ENCODE measurements around the gene SENP1.

The SENP1 gene

DNA sequence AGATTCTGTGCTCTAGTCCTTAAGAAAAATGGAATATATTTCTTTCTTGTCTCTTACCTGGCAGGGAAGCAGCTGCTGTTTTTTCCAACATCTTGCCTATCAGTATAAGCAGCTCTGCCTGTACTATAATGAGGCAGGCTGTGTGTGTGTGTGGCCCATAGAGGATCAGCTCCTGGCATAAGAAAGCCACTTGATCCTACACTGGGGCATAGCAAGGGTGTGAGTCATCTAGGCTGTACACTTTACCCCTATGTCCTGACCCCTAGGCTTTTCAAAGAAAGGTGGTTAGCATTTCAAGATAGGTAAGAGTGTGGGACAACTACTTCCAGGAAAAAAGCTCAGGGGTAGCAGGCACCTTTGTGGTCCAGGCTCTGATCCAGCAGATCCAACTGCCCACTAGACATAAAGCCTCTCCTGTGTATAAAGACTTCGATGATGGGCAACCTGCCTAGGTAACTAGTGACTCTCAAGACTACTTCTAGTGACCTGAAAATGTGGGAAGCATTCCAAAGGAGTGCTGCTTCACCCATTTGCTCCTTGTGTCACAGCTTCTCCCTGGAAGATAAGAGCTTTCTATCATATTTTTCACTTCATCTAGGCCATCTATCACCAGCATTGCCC is 4.9 kb upstream of the SENP1 start:
- no peak for DNase-seq

DNA sequence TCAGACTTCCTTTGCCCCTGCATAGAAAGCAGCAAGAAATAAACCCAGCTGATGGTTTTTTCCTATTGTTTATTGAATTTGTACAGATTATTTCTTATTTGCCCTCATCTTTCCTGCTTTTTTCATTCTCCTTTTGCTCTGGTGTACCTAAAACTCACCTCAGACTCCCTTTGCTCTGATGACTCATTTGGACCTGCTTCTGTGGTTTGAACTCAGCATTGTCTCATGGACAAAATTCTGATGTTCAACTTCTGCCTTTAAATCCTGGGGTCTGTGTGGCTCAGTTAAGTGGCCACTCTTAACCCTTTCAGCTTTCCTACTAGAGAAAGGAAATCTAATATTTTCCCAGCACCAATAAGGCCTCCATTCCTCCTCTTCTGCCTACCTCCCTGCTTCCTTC is 3.5 kb upstream of the SENP1 start:
- no peak for DNase-seq

DNA sequence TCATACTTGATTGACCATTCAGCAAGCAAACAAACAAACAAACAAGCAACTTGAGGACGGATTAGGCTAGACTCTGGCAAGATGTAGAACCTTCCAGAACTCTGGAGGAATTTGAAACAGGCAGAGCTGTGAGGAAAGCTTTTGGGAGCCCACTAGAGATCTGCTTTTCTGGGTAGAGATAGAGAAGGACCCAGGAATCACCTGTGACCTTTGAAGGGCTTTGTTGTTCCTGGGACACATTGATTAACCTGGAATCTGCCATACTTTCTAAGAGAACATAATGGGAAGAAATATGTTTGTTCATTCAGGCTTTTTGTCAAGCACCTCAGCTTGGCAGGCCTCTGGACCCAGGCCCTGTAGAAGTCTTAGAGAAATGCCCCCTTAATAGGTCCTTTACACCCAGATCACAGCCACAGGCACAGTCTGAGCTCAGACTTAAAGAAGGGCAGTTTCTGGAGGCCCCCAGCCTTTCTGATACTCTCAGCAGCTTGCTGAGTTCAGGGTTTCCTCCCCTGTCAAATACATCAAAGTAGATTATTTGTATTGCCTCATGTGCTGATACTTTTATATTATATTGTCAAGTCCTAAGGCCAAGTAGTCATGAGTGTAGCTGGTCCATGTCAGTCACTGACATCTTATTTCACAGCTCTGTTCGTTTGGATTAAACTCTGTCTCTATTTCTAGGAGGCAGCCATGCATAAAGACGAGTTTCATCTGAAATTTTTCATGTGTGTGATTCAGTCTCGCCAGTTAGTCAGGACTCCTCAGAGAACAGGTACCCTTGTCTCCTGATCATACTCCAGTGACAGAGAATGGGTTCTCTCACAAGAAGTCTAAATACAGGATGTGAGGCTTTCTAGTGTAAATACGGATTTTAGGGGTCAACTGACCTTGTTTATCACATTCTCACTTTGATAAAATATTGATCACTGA is 1.1 kb upstream of the SENP1 start:
- no peak for DNase-seq

DNA sequence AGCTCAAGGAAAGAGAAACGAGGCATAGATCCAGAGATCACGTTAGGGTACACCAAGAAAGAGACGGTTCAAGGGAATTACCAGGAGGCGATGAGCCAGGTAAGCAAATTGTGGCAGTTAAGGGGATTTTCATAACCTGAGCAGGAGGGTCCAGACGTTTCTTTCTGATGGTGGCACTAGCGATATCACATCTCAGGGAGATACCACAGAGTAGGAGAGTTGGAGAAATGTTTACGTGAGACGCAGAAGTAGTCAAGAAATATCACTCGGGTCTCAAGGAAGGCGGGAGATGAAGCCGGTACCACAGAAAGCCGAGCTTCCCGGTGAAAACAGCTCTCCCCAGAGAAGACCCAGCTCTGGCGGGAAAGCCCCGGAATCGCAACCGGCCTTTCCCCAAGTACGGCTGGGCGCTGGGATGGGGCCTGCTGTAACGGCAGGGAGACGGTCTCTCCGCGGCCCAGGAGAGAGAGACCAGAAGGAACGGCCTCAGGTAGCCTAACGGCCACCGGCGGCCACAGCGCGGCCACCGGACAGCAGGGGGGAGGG is 485 bp downstream of the SENP1 start:
- peak; percentile 33 for DNase-seq

DNA sequence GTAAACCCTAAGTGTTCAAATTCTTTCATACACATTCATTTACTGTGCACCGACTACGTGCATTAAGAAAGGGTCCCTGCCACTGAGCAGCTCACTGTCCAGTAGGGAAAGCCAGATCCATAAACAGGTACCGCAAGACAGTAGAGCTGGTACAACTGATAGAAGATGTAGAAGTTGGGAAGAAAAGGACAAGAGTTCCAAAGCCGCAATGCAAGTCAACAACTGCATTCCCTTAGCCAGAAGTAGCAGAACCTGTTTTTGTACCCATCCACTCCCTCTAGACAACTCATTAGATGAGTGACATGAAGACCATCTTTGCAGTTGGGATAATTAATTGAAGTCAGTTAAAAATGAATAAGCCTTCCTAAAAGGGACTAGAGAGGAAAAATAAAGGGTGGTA is 1.3 kb downstream of the SENP1 start:
- DNase-seq, result no peak

DNA sequence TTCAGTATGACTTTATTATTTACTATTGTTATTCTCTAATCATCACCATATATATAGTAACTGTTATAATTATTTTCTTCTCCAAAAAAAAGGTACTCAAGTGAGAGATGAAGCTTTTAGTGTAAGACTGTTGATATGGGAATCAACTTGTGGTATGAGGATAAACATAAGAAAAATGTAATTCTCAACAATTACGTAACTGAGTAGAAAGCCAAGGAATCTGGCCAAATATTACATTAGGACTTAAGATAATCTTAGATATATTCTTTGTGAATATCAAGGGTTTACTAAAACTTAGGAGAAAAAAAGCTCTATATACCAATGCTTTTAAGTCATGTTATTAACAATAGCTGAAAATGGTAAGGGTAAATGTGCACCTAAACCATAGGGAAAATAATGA is 13.3 kb downstream of the SENP1 start:
- no peak for DNase-seq

DNA sequence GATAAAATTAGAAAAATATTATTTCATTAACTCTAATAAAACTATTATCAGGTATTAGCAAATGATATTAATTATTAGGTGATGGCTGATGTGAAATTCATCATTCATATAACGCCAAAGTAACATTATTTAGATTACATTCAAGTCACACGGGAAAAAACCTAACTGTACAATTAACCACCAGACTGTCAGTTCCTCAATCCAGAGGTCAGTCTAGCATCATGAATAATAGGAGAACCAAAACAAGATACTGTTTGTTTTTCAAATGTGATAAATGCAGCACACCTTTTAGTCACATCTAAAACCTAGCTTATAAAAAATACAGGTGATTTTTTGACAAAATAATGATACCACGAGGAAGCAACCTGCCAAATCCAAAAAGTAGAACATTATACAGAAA is 19.6 kb downstream of the SENP1 start:
- no peak for DNase-seq

DNA sequence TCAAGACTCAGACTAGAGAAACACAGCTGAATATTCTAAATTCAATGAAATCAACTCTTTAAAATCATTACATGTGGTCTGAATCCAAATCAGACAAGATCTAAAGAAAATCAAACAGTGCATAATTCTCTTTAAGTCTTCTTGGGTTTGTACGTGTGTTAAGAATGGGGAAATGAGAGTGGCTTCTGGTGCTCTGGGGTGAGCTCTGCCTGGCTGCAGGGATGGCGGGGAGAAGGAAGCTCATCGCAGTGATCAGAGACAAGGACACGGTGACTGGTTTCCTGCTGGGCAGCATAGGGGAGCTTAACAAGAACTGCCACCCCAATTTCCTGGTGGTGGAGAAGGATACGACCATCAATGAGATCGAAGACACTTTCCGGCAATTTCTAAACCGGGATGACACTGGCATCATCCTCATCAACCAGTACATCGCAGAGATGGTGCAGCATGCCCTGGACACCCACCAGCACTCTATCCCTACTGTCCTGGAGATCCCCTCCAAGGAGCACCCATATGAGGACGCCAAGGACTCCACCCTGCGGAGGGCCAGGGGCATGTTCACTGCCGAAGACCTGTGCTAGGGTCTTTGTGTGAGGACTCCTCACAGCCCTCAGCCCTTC is 20.9 kb downstream of the SENP1 start:
- DNase-seq, result no peak

DNA sequence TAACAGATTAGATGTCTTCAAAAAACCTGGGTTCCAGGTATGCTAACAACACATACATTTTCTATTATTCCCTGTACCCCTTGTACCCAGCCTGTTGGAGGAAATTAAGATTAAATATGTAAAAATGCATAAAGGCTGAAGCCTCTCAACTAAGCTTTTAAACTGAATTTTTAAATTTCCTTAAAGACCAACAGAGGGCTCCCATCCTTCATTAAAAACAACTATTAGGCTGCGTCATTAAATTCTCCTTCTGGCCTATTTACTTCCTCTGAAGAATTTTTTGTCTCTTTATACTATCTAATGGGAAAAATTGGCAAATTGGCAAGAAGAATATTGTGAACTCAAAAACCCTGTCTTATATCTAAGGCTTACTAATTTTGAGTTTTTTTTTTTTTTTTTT is 21.8 kb downstream of the SENP1 start:
- DNase-seq, result no peak

DNA sequence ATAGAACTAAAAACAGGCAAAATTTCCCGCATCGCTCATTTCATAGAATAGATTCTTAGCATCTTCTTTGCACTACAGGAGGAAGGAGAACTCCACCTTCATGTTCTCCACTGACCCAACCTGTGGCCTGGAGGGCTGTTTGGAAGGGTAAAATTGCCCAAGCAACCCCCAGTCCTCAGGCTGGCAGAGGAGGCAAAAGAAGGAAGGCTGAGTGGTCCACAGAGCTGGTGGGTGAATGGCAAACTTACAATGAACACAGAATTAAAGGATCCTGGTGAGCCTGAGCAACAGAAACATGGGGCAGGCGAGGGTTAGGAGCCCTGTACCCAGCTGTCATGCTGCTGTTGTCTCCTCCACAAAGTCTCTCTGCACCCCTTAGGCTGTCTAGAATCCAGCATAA is 25.1 kb downstream of the SENP1 start:
- no peak for DNase-seq

DNA sequence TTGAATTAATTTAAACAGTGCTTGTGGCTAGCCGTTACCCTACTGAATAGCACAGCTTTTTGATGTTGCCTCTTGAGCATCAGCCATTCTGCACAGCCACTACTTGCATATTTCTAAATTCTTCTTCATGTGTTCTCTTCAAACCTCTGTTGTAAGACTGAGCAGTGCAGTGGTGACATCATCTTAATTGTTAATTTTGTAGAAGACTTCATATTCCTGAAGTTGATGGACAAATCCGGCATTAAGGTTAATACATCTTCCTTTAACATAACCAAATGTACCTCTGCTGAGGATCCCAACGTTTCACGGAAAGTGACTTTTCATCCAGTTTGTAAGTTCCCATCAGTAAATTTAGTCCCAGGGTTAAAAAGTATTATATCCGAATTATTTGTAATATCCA is 25.6 kb downstream of the SENP1 start:
- no peak for DNase-seq

DNA sequence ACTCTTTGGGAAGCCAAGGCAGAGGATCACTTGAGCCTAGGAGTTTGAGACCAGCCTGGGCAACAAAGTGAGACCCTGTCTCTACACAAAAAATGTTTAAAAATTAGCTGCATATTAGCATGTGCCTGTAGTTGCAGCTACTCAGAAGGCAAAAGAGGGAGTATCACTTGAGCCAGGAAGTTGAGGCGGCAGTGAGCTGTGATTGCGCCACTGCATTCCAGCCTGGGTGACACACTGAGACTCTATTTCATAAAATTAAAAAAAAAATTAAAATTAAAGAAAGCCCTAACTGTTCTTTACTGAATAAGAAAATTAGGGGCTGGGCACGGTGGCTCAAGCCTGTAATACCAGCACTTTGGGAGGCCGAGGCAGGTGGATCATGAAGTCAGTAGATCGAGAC is 27.0 kb downstream of the SENP1 start:
- no peak for DNase-seq

DNA sequence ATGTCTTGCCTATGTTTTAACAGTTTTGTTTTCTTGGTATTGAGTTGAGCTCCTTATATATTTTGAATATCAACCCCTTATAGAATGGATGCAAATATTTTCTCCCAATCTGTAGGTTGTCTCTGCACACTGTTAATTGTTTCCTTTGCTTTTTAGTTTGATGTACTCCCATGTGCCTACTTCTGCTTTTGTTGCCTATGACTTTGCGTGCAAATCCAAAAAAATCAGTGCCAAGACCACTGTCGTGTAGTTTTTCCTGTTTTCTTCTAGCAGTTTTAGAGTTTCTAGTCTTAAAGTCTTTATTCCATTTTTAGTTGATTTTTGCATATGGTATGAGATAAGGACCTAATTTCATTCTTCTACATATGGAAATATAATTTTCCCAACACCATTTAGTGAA is 28.8 kb downstream of the SENP1 start:
- DNase-seq, result no peak

DNA sequence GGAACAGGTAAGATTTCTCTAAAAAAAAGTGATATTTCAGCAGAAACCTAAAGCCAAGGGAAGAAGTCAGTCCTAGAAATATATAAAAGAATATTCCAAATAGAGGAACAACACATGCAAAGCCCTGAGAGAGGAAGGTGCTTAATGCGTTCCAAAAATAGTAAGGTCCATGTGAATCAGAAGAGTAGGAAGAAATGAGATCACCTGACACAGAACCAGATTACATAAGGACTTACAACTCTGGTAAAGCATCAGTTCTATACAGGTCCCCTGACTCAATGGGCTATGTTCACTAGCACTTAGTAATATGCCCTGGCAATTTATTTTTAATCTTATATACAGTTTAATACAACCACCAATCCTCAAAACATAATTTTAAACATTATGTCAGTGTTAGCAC is 30.0 kb downstream of the SENP1 start:
- DNase-seq, result no peak

DNA sequence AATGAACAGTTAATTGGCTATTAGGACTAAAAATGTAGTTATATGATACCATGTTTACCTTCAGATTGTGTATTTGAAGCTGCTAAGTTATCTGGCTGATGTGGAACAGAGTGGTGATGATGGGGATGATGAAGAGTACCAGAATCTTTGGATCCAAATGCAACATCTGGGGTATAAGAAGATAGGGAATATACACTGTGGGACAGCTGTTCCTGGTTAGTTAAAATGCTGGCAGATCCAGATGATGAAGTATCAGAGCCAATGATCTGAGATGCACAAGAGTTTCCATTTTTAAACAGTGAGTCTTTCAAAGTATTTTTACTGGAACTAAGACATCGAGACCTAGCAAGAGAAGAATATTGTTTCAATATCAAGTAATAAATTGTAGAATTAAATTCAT is 31.6 kb downstream of the SENP1 start:
- no peak for DNase-seq

DNA sequence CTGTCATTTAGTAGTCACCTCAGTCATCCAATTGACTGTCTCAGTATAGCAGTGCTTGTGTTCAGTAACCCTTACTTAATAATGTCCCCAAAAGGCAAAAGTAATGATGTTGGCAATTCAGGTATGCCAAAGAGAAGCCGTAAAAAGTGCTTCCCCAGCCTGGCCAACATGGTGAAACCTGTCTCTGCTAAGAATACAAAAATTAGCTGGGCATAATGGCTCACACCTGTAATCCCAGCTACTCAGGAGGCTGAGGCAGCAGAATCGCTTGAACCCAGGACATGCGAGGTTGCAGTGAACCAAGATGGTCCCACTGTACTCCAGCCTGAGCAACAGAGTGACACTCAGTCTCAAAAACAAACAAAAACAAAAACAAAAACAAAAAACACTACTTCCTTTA is 33.6 kb downstream of the SENP1 start:
- no peak for DNase-seq

DNA sequence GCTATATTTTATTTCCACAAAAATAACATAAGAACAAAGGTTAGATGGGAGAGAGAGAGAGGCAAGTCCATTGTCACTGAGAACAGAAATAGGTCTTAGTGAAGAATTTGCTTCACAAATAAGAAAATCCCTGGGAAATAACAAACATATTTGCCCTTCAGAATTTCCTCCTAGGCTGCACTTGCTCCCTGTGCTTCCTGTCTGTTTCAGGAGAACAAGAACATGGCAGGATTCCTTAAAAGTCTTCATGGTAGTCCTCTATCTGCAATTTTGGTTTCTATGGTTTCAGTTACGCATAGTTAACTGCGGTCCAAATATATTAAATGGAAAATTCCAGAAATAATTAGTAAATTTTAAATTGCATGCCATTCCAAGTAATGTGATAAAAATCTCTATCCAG is 34.1 kb downstream of the SENP1 start:
- DNase-seq, result no peak

DNA sequence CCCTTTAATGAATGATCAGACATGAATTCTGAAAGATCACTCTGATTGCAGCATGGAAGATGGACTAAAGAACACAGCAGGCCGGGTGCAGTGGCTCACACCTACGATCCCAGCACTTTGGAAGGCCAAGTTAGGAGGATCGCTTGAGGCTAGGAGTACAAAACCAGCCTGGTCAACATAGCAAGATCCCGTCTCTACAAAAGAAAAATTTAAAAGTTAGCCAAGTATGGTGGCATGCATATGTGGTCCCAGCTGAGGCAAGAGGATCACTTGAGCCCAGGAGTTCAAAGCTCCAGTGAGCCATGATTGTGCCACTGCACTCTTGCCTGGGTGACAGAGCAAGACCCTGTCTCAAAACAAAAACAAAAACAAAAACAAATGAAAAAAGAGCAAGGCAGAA is 35.1 kb downstream of the SENP1 start:
- DNase-seq, result no peak

DNA sequence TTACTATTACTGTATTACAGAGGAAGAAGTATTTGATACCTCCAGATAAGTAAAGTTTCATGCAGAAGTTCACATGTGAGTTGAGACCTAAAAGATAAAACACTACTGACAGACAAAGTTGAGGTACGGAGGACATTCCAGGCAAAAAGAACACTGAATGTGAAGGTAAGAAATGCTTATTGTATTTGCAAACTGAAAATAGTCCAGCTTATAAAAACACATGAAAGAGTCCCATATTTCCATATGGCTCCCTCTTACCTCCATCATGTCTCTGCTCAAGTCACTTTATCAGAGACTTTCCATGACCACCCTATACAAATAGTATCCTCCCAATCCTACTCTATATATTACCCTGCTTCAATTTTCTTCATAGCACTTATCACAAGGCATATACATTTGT is 35.8 kb downstream of the SENP1 start:
- no peak for DNase-seq

DNA sequence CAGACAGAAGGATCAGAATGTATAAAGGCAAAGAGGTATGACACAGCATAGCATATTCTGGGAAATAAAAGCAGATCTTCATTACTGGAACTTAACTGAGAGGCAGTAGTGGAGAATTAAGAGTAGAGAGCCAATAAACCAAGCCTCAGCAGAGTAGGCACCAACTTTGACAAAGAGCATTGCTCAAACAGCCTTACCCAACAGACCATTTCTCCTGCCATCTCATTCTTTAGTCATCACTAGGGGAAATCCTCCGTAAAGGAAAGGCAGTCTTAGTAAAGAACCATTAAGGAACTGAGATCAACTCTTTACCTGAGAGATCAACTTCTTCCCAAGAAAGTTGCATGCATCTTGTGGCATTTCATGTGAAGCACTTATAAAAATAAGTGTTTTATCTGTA is 36.6 kb downstream of the SENP1 start:
- no peak for DNase-seq

DNA sequence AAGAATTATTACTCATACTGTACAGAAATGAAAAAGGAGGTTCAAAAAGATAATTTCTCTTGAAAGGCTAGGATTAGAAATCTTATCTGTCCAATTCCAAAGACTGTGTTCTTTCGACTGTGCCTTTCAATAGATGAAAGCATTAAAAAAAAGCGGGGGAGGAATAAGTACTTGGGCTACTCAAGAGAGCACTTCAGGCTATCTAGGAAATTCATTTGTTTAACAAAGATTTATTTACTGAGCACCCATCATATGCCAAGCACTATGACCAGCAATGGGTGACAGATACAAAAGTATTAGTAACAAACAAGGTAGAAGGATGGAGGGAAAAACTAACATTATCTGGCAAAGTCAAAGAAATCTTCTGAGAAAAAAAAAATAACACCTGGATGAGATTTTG is 37.4 kb downstream of the SENP1 start:
- no peak for DNase-seq

DNA sequence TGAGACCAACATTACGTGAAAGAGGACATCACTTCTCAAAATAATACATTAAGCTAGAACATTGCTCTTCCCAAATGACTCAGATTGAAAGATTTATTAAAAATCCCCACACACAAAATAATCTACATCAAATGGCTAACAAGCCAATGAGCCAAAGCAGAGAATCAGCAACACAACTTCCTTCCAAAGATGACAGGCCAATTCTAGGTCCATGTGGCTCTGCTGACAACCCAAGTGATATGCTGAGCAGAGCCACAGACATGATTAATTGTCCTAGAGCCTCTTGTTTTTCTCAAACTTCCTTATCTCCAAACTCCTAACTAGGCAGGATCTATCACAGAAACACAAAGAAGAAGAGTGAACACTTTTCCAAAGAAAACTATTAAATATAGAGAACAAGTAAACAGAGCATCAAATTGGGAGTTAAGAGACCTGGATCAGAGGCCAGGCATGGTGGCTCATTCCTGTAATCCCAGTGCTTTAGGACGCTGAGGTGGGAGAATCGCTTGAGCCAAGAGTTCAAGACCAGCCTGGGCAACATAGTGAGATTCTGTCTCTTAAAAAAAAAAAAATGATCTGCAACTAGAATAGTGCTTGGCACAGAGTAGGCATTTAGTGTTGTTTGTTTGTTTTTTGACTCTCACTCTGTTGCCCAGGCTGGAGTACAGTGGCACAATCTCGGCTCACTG is 38.5 kb downstream of the SENP1 start:
- DNase-seq, result no peak

DNA sequence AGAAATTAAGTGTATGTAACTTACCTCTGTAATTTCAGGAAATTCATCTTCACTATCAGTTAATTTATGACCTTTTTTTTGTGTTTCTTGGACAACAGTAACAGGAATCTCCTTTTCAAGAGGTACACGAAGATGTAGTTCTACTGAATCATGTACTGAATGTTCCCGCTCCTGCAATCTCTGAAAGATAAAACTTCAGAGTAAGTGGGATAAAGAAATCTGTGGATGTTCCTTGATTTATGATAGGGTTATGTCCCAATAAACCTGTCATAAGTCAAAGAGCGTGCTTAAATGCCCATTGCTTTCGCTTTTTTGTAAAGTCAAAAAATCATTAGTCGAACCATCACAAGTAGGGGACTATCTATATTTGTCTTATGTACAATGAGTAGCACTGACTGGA is 40.8 kb downstream of the SENP1 start:
- no peak for DNase-seq
